Endothelial cell of umbilical vein (primary cell): ENCODE results near the gene CMSS1. TPM values are rescaled to one million over a fixed set of nuclear protein-coding genes. Genes with fewer than 3 reads are reported as not detected.

Source experiments
- BruUV-seq: library from RNA; stranded (reverse); fragments of 400-500 nt; replicated peaks from 2 replicates; lab custom pipeline; 2021; lab: Mats Ljungman, UMichigan
- CTCF ChIA-PET: fragments of 300-600, 350-600 bp; sonication (Branson Sonifier 250); formaldehyde crosslinking; loops from one replicate; lab custom pipeline; 2021; ENCODE audit warnings: antibody characterized with exemption, inconsistent platforms; lab: Charles Lee
- POLR2A ChIA-PET: fragments of 300-600, 350-600 bp; sonication (Branson Sonifier 250); formaldehyde crosslinking; loops from one replicate; lab custom pipeline; 2021; ENCODE audit warnings: antibody characterized with exemption, inconsistent platforms; lab: Charles Lee
- DNase-seq: peaks from one replicate; pipeline ENCODE4 v3.0.0-alpha.2; 2011; ENCODE audit warnings: low read depth, low spot score
- FAIRE-seq: peaks from 2 replicates; lab custom pipeline; 2011; peaks lifted over from hg19 to GRCh38; lab: Jason Lieb, UNC
- H2AFZ ChIP-seq: 2 replicates; pipeline ENCODE4 v1.6.0; 2012; ENCODE audit warnings: low read depth, low read length, control low read depth, inconsistent platforms
- H3K27ac ChIP-seq: 2 replicates; pipeline ENCODE4 v1.5.1; 2011; ENCODE audit warnings: low read depth, mild to moderate bottlenecking, control low read depth, low read length, moderate library complexity; ENCODE audit not compliant: insufficient read depth
- H3K27me3 ChIP-seq, 2 experiments: 2 replicates each; pipeline versions ENCODE4 v1.6.0 to v1.6.1; 2011; ENCODE audit warnings: low read length in 2 of 2, mixed read lengths in 1 of 2; ENCODE audit not compliant: control insufficient read depth in 2 of 2, insufficient read depth in 2 of 2
- H3K36me3 ChIP-seq, 2 experiments: 2 replicates in 1 of 2; 3 replicates in 1 of 2; pipeline ENCODE4 v1.5.1; 2011; ENCODE audit warnings: low read length in 2 of 2, mild to moderate bottlenecking in 1 of 2, moderate library complexity in 1 of 2; ENCODE audit not compliant: control insufficient read depth in 2 of 2, insufficient read depth in 2 of 2; ENCODE audit errors: extremely low read depth in 1 of 2
- H3K4me1 ChIP-seq: 3 replicates; pipeline ENCODE4 v1.5.1; 2011; ENCODE audit warnings: mild to moderate bottlenecking, low read length; ENCODE audit not compliant: control insufficient read depth, insufficient read depth; ENCODE audit errors: extremely low read depth
- H3K4me2 ChIP-seq: 2 replicates; pipeline ENCODE4 v1.6.1; 2011; ENCODE audit warnings: low read length, control low read depth, mixed read lengths; ENCODE audit not compliant: insufficient read depth
- H3K4me3 ChIP-seq, 3 experiments: fragments of 200-600 bp in 1 of 3; sonication (generic), shearing (Covaris generic) in 1 of 3; replicated peaks in 1 of 3; 2 replicates each; pipeline ENCODE4 v1.5.1; 2011 to 2016; ENCODE audit warnings: control low read depth in 3 of 3, low read length in 3 of 3, mild to moderate bottlenecking in 2 of 3, inconsistent platforms in 1 of 3, low read depth in 1 of 3, moderate library complexity in 1 of 3; ENCODE audit not compliant: insufficient read depth in 1 of 3
- H3K79me2 ChIP-seq: 2 replicates; pipeline ENCODE4 v1.6.0; 2012; ENCODE audit warnings: low read length, inconsistent platforms; ENCODE audit not compliant: control insufficient read depth, insufficient read depth
- H3K9ac ChIP-seq: replicated peaks from 2 replicates; pipeline ENCODE3; 2011; ENCODE audit warnings: low read length, control low read depth; ENCODE audit not compliant: insufficient read depth; ENCODE audit errors: extremely low read depth
- H3K9me1 ChIP-seq: replicated peaks from 3 replicates; pipeline ENCODE4 v1.6.0; 2011; ENCODE audit warnings: mild to moderate bottlenecking, low read length; ENCODE audit not compliant: control insufficient read depth, insufficient read depth; ENCODE audit errors: extremely low read depth
- H3K9me3 ChIP-seq: replicated peaks from 2 replicates; pipeline ENCODE4 v1.5.1; 2012; ENCODE audit warnings: low read length, inconsistent platforms; ENCODE audit not compliant: control insufficient read depth, insufficient read depth
- H4K20me1 ChIP-seq: replicated peaks from 2 replicates; pipeline ENCODE3; 2011; ENCODE audit warnings: mild to moderate bottlenecking, low read length; ENCODE audit not compliant: control insufficient read depth, insufficient read depth; ENCODE audit errors: extremely low read depth
- EZH2 ChIP-seq: IDR thresholded peaks from 2 replicates; pipeline ENCODE4 v1.6.1; 2012; ENCODE audit warnings: borderline replicate concordance, low read depth, mild to moderate bottlenecking, moderate library complexity, low read length, inconsistent platforms; ENCODE audit not compliant: severe bottlenecking
- FOS ChIP-seq: IDR thresholded peaks from 2 replicates; pipeline ENCODE4 v1.6.1; 2011; ENCODE audit warnings: mild to moderate bottlenecking, low read length, moderate library complexity, borderline replicate concordance; ENCODE audit not compliant: insufficient read depth
- GATA2 ChIP-seq: IDR thresholded peaks from 2 replicates; pipeline ENCODE4 v1.7.0; 2011; ENCODE audit warnings: low read depth, mild to moderate bottlenecking, moderate library complexity, mixed read lengths, low read length; ENCODE audit not compliant: insufficient read length, insufficient read depth
- JUN ChIP-seq: IDR thresholded peaks from 2 replicates; pipeline ENCODE4 v1.6.1; 2011; ENCODE audit warnings: borderline replicate concordance, low read depth; ENCODE audit not compliant: insufficient read length, insufficient read depth
- MYC ChIP-seq: IDR thresholded peaks from one replicate; pipeline ENCODE4 v1.6.1; 2011; ENCODE audit warnings: mild to moderate bottlenecking, low read depth, low read length
- POLR2A ChIP-seq: IDR thresholded peaks from 2 replicates; pipeline ENCODE4 v1.6.1; 2012; ENCODE audit warnings: low read depth, mild to moderate bottlenecking, control low read depth, low read length
- POLR2AphosphoS5 ChIP-seq: IDR thresholded peaks from 2 replicates; pipeline ENCODE4 v1.6.1; 2012; ENCODE audit warnings: low read depth, mild to moderate bottlenecking, control low read depth, low read length, moderate library complexity; ENCODE audit not compliant: insufficient read depth
- dilution Hi-C: fragments of 300-500 bp; cut with MboI; formaldehyde crosslinking; loops from one replicate; pipeline ENCODE4 v1.15.0; 2019; ENCODE audit warnings: low sequenced_read_pairs; ENCODE audit not compliant: extremely low pct_ligation_motif_present
- intact Hi-C: fragments of 100-400 bp; cut with micrococcal nuclease; formaldehyde crosslinking; loops from one replicate; pipeline ENCODE4 v1.10.0; 2022
- polyA plus RNA-seq, 4 experiments: library from polyadenylated mRNA; depleted of rRNA in 3 of 4; stranded (reverse) in 3 of 4; unstranded in 1 of 4; fragments of >200 nt; gene quantifications; 2 replicates each; pipeline versions ENCODE4 v1.2.1 to v1.2.3, GENCODE V29; 2011 to 2012; ENCODE audit warnings: missing spikeins in 1 of 4
- total RNA-seq: library from RNA; stranded (reverse); gene quantifications from 2 replicates; pipeline ENCODE4 v1.2.3, GENCODE V29; 2021
- TF ChIP-seq, protein P1 (sequence below): IDR thresholded peaks from 2 replicates; pipeline ENCODE4 v1.6.1; 2011; ENCODE audit not compliant: insufficient read depth, insufficient read length
- TF ChIP-seq, protein P2 (sequence below), 2 donors: IDR thresholded peaks; 1 replicate in 1 of 2; 2 replicates in 1 of 2; pipeline ENCODE4 v1.5.1; 2011; ENCODE audit warnings: low read length in 2 of 2, mild to moderate bottlenecking in 2 of 2, moderate library complexity in 2 of 2, control low read depth in 1 of 2, inconsistent platforms in 1 of 2, low read depth in 1 of 2; ENCODE audit not compliant: insufficient read depth in 1 of 2; ENCODE audit errors: extremely low read depth in 1 of 2

The CMSS1 gene
- total and polyA plus RNA-seq, 2 donors (not counting 3 experiments of a cell fraction or from before 2014, with no cell fraction given): 9.7 to 60.6 TPM

DNA sequence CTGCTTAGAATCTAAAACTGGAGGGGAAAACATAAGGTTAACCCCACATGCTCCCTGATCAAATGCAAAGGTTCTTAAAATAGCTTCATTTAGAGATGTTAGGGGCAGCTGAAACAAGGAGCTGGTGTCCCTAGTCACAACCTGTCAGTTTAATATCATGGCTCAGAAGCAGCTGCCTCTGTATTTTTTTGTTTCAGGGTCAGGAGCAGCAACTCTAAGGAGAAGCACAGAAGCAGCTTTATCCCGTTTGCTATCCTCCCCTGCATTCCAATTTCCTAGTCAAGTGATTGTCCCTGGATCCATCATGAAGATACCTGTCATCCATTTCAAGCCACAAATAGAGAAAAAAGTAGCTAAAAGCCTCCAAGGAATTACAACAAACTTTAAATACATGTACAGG, 292.5 kb downstream of the CMSS1 start:
- no peaks in the 10 kb centered on the region for H4K20me1 ChIP-seq
- dilution Hi-C loops (no loop called here), intact Hi-C loops (no loop called here)
- H3K27ac ChIP-seq: no peak overlapping the region
- FAIRE-seq (no peak), DNase-seq (no peak)
- H3K79me2 ChIP-seq: no peaks in the 10 kb centered on the region
- ChIA-PET POLR2A (no interaction called here), CTCF (interaction anchor here (1.1 to 1.6 kb wide), 2 partner anchors 17 to 41 kb away, joined by 4 to 5 read pairs; no protein-coding TSS in a partner anchor)
- H3K4me2 ChIP-seq: no peak overlapping the region
- H3K9ac ChIP-seq: no peak overlapping the region
- H3K9me1 ChIP-seq: no peaks in the 10 kb centered on the region
- H3K9me3 ChIP-seq: no peaks in the 10 kb centered on the region
- no peak overlapping the region for H2AFZ ChIP-seq
- TF ChIP-seq, protein P1, sequence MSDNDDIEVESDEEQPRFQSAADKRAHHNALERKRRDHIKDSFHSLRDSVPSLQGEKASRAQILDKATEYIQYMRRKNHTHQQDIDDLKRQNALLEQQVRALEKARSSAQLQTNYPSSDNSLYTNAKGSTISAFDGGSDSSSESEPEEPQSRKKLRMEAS: no peak
- TF ChIP-seq, protein P2, sequence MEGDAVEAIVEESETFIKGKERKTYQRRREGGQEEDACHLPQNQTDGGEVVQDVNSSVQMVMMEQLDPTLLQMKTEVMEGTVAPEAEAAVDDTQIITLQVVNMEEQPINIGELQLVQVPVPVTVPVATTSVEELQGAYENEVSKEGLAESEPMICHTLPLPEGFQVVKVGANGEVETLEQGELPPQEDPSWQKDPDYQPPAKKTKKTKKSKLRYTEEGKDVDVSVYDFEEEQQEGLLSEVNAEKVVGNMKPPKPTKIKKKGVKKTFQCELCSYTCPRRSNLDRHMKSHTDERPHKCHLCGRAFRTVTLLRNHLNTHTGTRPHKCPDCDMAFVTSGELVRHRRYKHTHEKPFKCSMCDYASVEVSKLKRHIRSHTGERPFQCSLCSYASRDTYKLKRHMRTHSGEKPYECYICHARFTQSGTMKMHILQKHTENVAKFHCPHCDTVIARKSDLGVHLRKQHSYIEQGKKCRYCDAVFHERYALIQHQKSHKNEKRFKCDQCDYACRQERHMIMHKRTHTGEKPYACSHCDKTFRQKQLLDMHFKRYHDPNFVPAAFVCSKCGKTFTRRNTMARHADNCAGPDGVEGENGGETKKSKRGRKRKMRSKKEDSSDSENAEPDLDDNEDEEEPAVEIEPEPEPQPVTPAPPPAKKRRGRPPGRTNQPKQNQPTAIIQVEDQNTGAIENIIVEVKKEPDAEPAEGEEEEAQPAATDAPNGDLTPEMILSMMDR (IDR thresholded peaks at IDR 0.05; ENCODE audit: extremely low read depth in 1 of 2, insufficient read depth in 1 of 2, low read depth in 1 of 2, low read length in 2 of 2): no peak
- TF ChIP-seq MYC (no peak), POLR2A (no peak), JUN (no peak), POLR2AphosphoS5 (no peak), FOS (no peak), EZH2 (no peak), GATA2 (no peak)
- peaks cover 8% of the 10 kb centered on the region for H3K4me1 ChIP-seq
- H3K27me3 ChIP-seq: no peaks in the 10 kb centered on the region
- no peaks in the 10 kb centered on the region for H3K36me3 ChIP-seq
- H3K4me3 ChIP-seq: no peak overlapping the region
- no TSS peak for BruUV-seq
